ENCODE results near the gene CENATAC.
"Not testable (repeated sequence)": the region's sequence is repeated elsewhere in the genome, so short reads cannot be mapped to it uniquely, and the experiment has no call there.

The CENATAC gene

DNA sequence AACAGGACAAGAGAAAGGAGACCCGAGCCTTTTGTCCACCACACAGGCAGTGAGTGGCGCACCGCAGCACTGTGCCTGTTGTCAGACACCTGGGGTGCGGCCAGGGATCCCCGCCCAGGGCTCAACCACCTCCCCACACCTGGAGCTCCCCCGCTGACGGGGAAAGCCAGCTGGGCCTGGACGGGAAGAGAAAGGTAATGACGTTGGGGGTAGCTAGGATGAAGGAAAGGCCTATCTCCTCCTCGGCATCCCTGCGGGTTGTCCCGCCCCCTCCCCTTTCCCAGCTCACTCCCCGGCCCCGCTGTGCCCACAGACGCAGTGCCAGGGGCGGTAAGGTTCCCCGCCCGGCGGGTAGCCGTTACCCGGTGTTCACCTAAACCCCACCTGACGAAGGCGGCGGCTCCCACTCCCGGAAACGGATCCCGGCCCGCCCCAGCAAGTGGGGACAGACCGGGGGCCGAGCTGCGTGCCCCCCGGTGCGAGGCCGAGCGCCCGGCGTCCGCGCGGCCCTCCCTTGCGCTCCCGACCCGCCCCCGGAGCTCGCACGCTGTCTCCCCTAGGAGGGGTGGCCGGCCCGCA is 58.6 kb downstream of the CENATAC start:
- H2AFZ ChIP-seq = peak overlapping the region; percentile 82
- H3K27ac ChIP-seq = peak overlapping the region; percentile 36
- H3K36me3 ChIP-seq (ENCODE audit: control insufficient read depth, insufficient read depth, low read length) = no peaks in the 10 kb centered on the region
- H3K4me1 ChIP-seq = peaks cover 3% of the 10 kb centered on the region
- no peaks in the 10 kb centered on the region for H3K27me3 ChIP-seq (ENCODE audit: control insufficient read depth, insufficient read depth, low read length)
- H3K9ac ChIP-seq = peak overlapping the region; percentile 46
- H3K79me2 ChIP-seq = no peaks in the 10 kb centered on the region
- H3K9me3 ChIP-seq (ENCODE audit: control insufficient read depth, low read length) = no peaks in the 10 kb centered on the region
- peak overlapping the region; percentile 78 for H3K4me2 ChIP-seq (ENCODE audit: low read length)
- TF ChIP-seq CTCF (IDR thresholded peaks at IDR 0.05) = no peak
- H3K4me3 ChIP-seq (ENCODE audit: low read depth, low read length) = peak overlapping the region; percentile 60

GRCh38 chr11:119057000-119057769 is 59.2 kb downstream of the CENATAC start, which contains the start of gene HYOU1:
Gene HYOU1 (minus strand): TSS chr11:119057205. CDS start chr11:119056160, 1,045 bp downstream.
- peak within 1 kb of the TSS; percentile 44 for H3K27ac ChIP-seq
- peak within 1 kb of the TSS; percentile 92 for H2AFZ ChIP-seq
- no peaks in the 10 kb centered on the region for H3K79me2 ChIP-seq
- TF ChIP-seq CTCF (IDR thresholded peaks at IDR 0.05) = no peak
- peak within 1 kb of the TSS; percentile 75 for H3K4me3 ChIP-seq (ENCODE audit: low read depth, low read length)
- H3K9ac ChIP-seq = peak within 1 kb of the TSS; percentile 46
- no peaks in the 10 kb centered on the region for H3K27me3 ChIP-seq (ENCODE audit: control insufficient read depth, insufficient read depth, low read length)
- H3K4me1 ChIP-seq = peaks cover 3% of the 10 kb centered on the region
- no peaks in the 10 kb centered on the region for H3K9me3 ChIP-seq (ENCODE audit: control insufficient read depth, low read length)
- no peaks in the 10 kb centered on the region for H3K36me3 ChIP-seq (ENCODE audit: control insufficient read depth, insufficient read depth, low read length)
- peak within 1 kb of the TSS; percentile 78 for H3K4me2 ChIP-seq (ENCODE audit: low read length)

GRCh38 chr11:119059128-119059527 is 61.2 kb downstream of the CENATAC start:
- H3K27ac ChIP-seq; H3K9me3 ChIP-seq (ENCODE audit: control insufficient read depth, low read length); H3K27me3 ChIP-seq (ENCODE audit: control insufficient read depth, insufficient read depth, low read length); H3K4me1 ChIP-seq; H3K4me3 ChIP-seq (ENCODE audit: low read depth, low read length); H3K79me2 ChIP-seq; H3K36me3 ChIP-seq (ENCODE audit: control insufficient read depth, insufficient read depth, low read length); H3K9ac ChIP-seq; H2AFZ ChIP-seq; H3K4me2 ChIP-seq (ENCODE audit: low read length): not testable (repeated sequence)

GRCh38 chr11:119061256-119061655 is 63.3 kb downstream of the CENATAC start:
- Histone ChIP-seq H2AFZ (no peak overlapping the region), H3K4me2 (ENCODE audit: low read length) (no peak overlapping the region), H3K4me1 (no peaks in the 10 kb centered on the region), H3K27me3 (ENCODE audit: control insufficient read depth, insufficient read depth, low read length) (no peaks in the 10 kb centered on the region), H3K4me3 (ENCODE audit: low read depth, low read length) (no peak overlapping the region), H3K9me3 (ENCODE audit: control insufficient read depth, low read length) (no peaks in the 10 kb centered on the region), H3K27ac (no peak overlapping the region), H3K36me3 (ENCODE audit: control insufficient read depth, insufficient read depth, low read length) (no peaks in the 10 kb centered on the region), H3K79me2 (no peaks in the 10 kb centered on the region), H3K9ac (no peak overlapping the region)
- no peak for TF ChIP-seq CTCF (IDR thresholded peaks at IDR 0.05)

DNA sequence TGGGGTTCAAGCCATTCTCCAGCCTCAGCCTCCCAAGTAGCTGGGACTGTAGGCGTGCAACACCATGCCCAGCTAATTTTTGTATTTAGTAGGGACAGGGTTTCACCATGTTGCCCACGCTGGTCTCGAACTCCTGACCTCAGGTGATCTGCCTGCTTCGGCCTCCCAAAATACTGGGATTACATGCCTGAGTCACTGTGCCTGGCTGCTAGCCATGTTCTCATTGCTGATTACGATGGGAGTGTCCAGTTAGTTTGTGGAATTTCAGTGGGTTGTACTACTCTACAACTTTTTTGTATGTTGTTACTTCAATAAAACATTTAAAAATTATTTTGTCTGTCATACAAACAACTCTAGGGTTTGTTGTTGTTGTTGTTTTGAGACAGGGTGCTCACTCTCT is 64.8 kb downstream of the CENATAC start:
- Histone ChIP-seq H2AFZ (no peak overlapping the region), H3K4me3 (ENCODE audit: low read depth, low read length) (no peak overlapping the region), H3K79me2 (peaks cover under 1% of the 10 kb centered on the region), H3K36me3 (ENCODE audit: control insufficient read depth, insufficient read depth, low read length) (no peaks in the 10 kb centered on the region), H3K9me3 (ENCODE audit: control insufficient read depth, low read length) (no peaks in the 10 kb centered on the region), H3K27ac (no peak overlapping the region), H3K4me2 (ENCODE audit: low read length) (no peak overlapping the region), H3K4me1 (no peaks in the 10 kb centered on the region), H3K27me3 (ENCODE audit: control insufficient read depth, insufficient read depth, low read length) (no peaks in the 10 kb centered on the region), H3K9ac (no peak overlapping the region)
- no peak for TF ChIP-seq CTCF (IDR thresholded peaks at IDR 0.05)

Measured in parathyroid adenoma (tissue), 2 donors.